GM20000 (cell line): Measurements from ENCODE around the gene ZXDC.

ENCODE experiments used
- DNase-seq: peaks from one replicate; pipeline ENCODE4 v3.0.0; 2012; ENCODE audit warnings: low spot score
- CTCF ChIP-seq: IDR thresholded peaks from 2 replicates; pipeline ENCODE4 v1.5.1; 2012; ENCODE audit warnings: mild to moderate bottlenecking, control low read depth; ENCODE audit errors: extremely low read depth, missing control alignments

The ZXDC gene

DNA sequence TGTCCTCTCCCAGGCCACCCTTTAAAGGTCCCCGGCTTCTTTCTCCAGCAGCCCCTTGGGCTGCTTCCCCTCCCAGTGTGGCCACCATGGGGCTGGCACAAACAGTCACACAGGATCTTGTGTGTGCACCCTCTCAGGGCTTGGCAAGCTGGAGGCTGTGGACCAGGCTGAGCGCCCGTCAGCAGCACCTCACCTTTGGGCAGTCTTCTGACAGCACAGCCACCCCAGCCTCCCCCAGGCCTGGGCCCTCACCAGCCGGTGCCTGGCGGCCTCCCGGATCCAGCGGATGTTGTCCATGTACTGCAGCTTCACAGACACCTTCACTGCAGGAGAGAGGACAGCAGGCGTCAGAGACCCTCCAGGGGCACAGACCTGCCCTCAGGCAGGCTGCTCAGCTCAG is 20.1 kb upstream of the ZXDC start:
- DNase-seq = no peak
- TF ChIP-seq CTCF = no peak

- TF ChIP-seq CTCF = no peak
Measured at GRCh38 chr3:126494970-126495230, 19.2 kb upstream of the ZXDC start.

DNA sequence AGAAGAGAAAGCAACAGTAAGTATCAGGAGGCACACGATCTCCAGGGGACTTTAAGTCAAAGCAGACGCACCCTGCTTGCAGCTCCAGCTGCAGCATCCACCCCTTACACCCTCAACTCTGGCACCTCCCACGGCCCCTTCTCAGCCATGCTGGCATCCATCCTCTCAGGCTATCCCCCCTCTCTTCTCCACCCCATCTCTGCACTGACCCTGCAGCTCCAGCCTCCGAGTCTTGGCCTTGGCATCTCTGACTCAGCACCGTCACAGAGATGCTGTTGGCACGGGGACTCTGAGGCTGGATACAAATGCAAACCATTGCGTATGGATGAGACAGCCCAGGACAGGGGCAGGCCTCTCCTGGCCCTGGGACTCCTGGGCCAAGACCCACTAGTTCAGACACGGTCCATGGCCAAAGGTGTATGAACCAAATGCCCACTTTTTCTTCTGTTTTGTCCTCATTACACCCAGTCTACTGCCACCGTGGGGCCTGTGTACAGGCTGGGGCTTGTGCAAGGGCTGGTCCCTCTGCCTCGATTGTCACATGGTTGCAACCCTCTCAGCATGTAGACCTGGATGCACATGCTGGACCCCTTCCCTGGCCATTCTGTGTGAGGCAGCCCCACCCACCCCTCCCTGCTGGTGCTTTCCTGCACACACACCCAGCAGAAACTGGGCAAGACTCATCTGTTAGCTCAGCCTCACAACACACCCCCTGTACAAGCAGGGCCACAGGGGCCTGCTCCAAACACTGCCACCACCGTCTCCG is 18.7 kb upstream of the ZXDC start:
- TF ChIP-seq CTCF = no peak
- DNase-seq = no peak

More at GRCh38 chr3:126494970-126495230, 19.2 kb upstream of the ZXDC start:
- DNase-seq = no peak

DNA sequence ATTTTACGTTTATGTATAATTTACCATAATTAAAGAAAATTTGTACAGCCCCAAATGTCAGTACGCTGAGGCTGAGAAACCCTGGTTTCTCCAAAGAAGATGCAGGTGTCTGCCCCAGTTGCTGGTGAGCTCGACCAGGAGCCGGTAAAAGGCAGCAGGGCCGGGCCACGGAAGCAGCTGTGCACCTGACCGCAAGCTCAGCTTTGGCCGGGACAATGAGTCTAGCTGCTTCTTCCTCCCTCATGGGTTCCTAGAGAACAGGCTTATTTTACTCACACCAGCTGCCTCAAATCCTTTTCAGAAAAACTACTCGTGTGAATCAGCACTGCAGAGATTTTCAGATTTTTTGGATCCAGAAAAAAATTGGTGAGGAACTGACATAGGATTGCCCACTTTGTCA is 18.0 kb upstream of the ZXDC start:
- DNase-seq = no peak
- no peak for TF ChIP-seq CTCF

- DNase-seq = no peak
- no peak for TF ChIP-seq CTCF
Measured at GRCh38 chr3:126493051-126493450, 17.4 kb upstream of the ZXDC start.

GRCh38 chr3:126491221-126492013 is 15.7 kb upstream of the ZXDC start:
- no peak for DNase-seq
- TF ChIP-seq CTCF = no peak

DNA sequence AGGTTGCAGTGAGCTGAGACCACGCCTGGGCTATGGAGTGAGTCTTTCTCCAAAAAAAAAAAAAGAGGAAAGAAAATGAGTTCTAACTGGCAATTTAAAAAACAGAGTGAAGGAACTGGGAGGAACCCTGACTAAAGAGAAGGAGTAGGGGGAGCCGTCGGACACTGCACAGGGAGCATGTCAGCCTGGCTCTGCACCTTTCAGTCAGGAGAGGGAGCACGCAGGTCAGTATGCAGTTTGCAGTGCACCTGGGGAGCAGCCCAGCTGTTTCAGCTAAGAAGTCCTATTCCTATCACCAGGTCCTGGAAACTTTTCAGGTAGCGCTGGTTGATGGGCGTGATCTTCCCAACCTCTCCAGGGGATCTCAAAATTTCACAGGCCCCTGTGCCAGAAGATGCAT is 14.9 kb upstream of the ZXDC start:
- no peak for DNase-seq
- no peak for TF ChIP-seq CTCF
